Measurements from ENCODE around the gene NOP53.

DNA sequence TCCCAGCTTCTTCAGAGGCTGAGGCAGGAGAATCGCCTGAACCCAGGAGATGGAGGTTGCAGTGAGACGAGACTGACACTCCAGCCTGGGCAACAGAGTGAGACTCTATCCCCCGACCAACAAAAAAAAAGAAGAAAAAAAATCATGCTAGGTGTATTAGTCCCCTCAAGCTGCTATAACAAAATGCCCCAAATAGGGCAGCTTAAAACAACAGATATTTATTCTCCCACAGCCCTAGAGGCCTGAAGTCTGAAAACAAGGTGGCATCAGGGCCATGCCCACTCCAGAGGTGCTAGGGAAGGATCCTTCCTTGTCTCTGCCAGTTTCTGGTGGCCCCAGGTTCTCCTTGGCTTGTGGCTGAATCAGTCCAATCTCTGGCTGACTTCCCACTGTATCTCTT lies 40.7 kb upstream of the NOP53 start:
- TF ChIP-seq CTCF (conservative IDR thresholded peaks at IDR 0.05 in 1 of 2, IDR thresholded peaks at IDR 0.05 in 1 of 2; ENCODE audit: low read depth in 1 of 2, low read length in 2 of 2) (no peak), EZH2 (IDR thresholded peaks at IDR 0.05; ENCODE audit: low read length, missing control alignments) (no peak)

Measured in fibroblast of lung (primary cell).